LNCAP (cell line): ENCODE measurements around the gene INTS13.

ENCODE experiments used
- CTCF ChIP-seq: fragments of 450-650 bp; IDR thresholded peaks from 2 replicates; pipeline ENCODE4 v1.5.1; 2017; ENCODE audit warnings: mild to moderate bottlenecking

Gene INTS13

GRCh38 chr12:26872625-26873024 lies 65.2 kb downstream of the INTS13 start:
- no peak for TF ChIP-seq CTCF

GRCh38 chr12:26871985-26872384 lies 65.8 kb downstream of the INTS13 start:
- TF ChIP-seq CTCF: no peak

GRCh38 chr12:26870491-26871419 lies 67.0 kb downstream of the INTS13 start:
- TF ChIP-seq CTCF: no peak

GRCh38 chr12:26869908-26870459 lies 67.8 kb downstream of the INTS13 start:
- no peak for TF ChIP-seq CTCF

GRCh38 chr12:26869104-26869494 lies 68.7 kb downstream of the INTS13 start:
- no peak for TF ChIP-seq CTCF

- TF ChIP-seq CTCF: no peak
Measured at GRCh38 chr12:26868447-26869103, 69.2 kb downstream of the INTS13 start.

- TF ChIP-seq CTCF: no peak
Measured at GRCh38 chr12:26867080-26867479, 70.7 kb downstream of the INTS13 start.
